ENCODE results near the gene ARFIP1.

DNA sequence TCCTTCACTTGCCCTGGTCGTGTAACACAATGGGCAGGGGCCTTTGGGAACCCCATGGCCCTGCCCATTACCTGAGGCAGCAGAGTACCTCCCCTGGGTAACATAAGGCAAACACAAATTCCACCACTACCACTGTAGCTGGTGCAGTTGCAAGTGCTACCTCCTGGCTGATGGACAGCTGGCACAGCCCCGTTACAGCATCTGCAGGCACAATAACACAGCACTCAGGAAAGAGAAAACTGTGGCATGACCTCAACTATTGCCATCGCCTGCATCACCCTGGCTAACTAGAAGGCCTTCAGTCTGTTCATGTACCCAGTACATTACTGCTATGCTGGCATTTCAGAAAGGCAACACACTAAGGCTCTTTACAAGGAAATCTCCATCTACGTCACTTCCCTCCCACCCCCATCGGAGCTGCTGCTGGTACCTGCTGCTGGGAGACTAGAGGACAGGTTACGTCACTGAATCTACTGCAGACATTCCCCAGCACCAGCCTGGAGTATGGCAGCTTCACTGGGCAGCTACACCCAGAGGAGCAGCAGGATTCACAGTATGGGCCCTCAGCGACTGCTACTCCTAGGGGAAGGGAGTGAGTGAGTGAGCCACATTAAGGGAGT lies 39.4 kb downstream of the ARFIP1 start:
- TF ChIP-seq GATA2 (IDR thresholded peaks at IDR 0.05; ENCODE audit: low read depth, low read length) (no peak), GATA3 (IDR thresholded peaks at IDR 0.05; ENCODE audit: low read depth, low read length) (no peak)
